IPS-NIHi11 (cell line): ENCODE data around the gene SNRNP27.
A peak's percentile ranks its signal among the peaks of the same experiment; 100 is the strongest.
"Not testable (repeated sequence)": the region's sequence is repeated elsewhere in the genome, so short reads cannot be mapped to it uniquely, and the experiment has no call there.

Source experiments
- DNase-seq: peaks from one replicate; pipeline ENCODE4 v3.0.0; 2012; ENCODE audit warnings: mixed read lengths, low spot score

SNRNP27 gene

GRCh38 chr2:69893684-69894551, at the start of gene SNRNP27:
Gene SNRNP27, plus strand, starts transcription at chr2:69893956. Its CDS starts 29 bp downstream, at chr2:69893985.
- peak; percentile 85 for DNase-seq

GRCh38 chr2:69843993-69844392, 49.8 kb upstream of the SNRNP27 start:
- DNase-seq, result no peak

GRCh38 chr2:69844560-69844959, 49.2 kb upstream of the SNRNP27 start:
- DNase-seq, result no peak

- DNase-seq, result no peak
Measured at GRCh38 chr2:69846182-69847067, 47.3 kb upstream of the SNRNP27 start.

- no peak for DNase-seq
Measured at GRCh38 chr2:69847068-69847828, 46.5 kb upstream of the SNRNP27 start.

- no peak for DNase-seq
Measured at GRCh38 chr2:69848186-69848790, 45.5 kb upstream of the SNRNP27 start.

GRCh38 chr2:69858261-69858660, 35.5 kb upstream of the SNRNP27 start:
- no peak for DNase-seq

- no peak for DNase-seq
Measured at GRCh38 chr2:69863298-69863697, 30.5 kb upstream of the SNRNP27 start.

- DNase-seq, result no peak
Measured at GRCh38 chr2:69888451-69888850, 5.3 kb upstream of the SNRNP27 start.

- no peak for DNase-seq
Measured at GRCh38 chr2:69889302-69889701, 4.5 kb upstream of the SNRNP27 start.

GRCh38 chr2:69890881-69891280, 2.9 kb upstream of the SNRNP27 start:
- no peak for DNase-seq

- not testable (repeated sequence) for DNase-seq
Measured at GRCh38 chr2:69892838-69893424, 825 bp upstream of the SNRNP27 start.

- not testable (repeated sequence) for DNase-seq
Measured at GRCh38 chr2:69894737-69895136, 981 bp downstream of the SNRNP27 start.

GRCh38 chr2:69902213-69902922, 8.6 kb downstream of the SNRNP27 start:
- DNase-seq, result no peak

GRCh38 chr2:69907216-69907615, 13.5 kb downstream of the SNRNP27 start:
- no peak for DNase-seq

GRCh38 chr2:69911985-69912563, 18.3 kb downstream of the SNRNP27 start:
- no peak for DNase-seq

GRCh38 chr2:69914164-69914949, 20.6 kb downstream of the SNRNP27 start:
- DNase-seq, result peak; percentile 98

- DNase-seq, result peak; percentile 18
Measured at GRCh38 chr2:69914950-69915945, 21.5 kb downstream of the SNRNP27 start, which contains the start of gene MXD1. Gene MXD1, plus strand, starts transcription at chr2:69915109. Its CDS starts 222 bp downstream, at chr2:69915331.
